ENCODE results near the gene RNF14. TPM values are rescaled to one million over a fixed set of nuclear protein-coding genes. Genes with fewer than 3 reads are reported as not detected.

Gene RNF14
- total RNA-seq, 1 experiment from 2014 or later: 72.1 TPM

- ChIA-PET CTCF (interaction anchor here (0.8 to 1.2 kb wide), 2 partner anchors 151 to 153 kb away, joined by 3 read pairs; no protein-coding TSS in a partner anchor), POLR2A (no interaction called here)
- in situ Hi-C loops (cut with HindIII; ENCODE audit: low pct_unique_long_range_greater_than_20kb, low sequenced_read_pairs) (no loop called here), intact Hi-C loops (cut with micrococcal nuclease; ENCODE audit: unreplicated experiment) (loop anchor here (5.0 kb wide), 1 partner anchor 150 kb away; no protein-coding TSS in a partner anchor)
- ATAC-seq (peak; percentile 92), DNase-seq (ENCODE audit: low read depth, low spot score) (no peak)
- Histone ChIP-seq H3K4me1 (ENCODE audit: control insufficient read depth, insufficient read depth, low read length) (no peaks in the 10 kb centered on the region), H3K27ac (ENCODE audit: low read length) (no peak overlapping the region), H3K36me3 (ENCODE audit: control insufficient read depth, insufficient read depth, low read length) (peaks cover 22% of the 10 kb centered on the region), H3K4me3 (ENCODE audit: low read depth in 2 of 2, low read length in 2 of 2) (no peak overlapping the region), H3K9me3 (ENCODE audit: control insufficient read depth, insufficient read depth, low read depth, low read length) (no peaks in the 10 kb centered on the region), H3K27me3 (ENCODE audit: control insufficient read depth, insufficient read depth, low read length) (no peaks in the 10 kb centered on the region)
- BruUV-seq (replicated peaks): TSS peak; percentile 3
- TF ChIP-seq, protein P1, sequence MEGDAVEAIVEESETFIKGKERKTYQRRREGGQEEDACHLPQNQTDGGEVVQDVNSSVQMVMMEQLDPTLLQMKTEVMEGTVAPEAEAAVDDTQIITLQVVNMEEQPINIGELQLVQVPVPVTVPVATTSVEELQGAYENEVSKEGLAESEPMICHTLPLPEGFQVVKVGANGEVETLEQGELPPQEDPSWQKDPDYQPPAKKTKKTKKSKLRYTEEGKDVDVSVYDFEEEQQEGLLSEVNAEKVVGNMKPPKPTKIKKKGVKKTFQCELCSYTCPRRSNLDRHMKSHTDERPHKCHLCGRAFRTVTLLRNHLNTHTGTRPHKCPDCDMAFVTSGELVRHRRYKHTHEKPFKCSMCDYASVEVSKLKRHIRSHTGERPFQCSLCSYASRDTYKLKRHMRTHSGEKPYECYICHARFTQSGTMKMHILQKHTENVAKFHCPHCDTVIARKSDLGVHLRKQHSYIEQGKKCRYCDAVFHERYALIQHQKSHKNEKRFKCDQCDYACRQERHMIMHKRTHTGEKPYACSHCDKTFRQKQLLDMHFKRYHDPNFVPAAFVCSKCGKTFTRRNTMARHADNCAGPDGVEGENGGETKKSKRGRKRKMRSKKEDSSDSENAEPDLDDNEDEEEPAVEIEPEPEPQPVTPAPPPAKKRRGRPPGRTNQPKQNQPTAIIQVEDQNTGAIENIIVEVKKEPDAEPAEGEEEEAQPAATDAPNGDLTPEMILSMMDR (IDR thresholded peaks at IDR 0.05): peak; percentile 77; the same call in 1 of the 2 replicates
- TF ChIP-seq SIN3A (IDR thresholded peaks at IDR 0.05; ENCODE audit: borderline replicate concordance, insufficient read depth, low read depth, low read length): no peak
These were observed 23.6 kb downstream of the RNF14 start for GRCh38 chr5:141992349-141992963.

GRCh38 chr5:141994511-141995136 lies 25.7 kb downstream of the RNF14 start:
- TF ChIP-seq, protein P1 (IDR thresholded peaks at IDR 0.05): no peak
- TF ChIP-seq, protein P2, sequence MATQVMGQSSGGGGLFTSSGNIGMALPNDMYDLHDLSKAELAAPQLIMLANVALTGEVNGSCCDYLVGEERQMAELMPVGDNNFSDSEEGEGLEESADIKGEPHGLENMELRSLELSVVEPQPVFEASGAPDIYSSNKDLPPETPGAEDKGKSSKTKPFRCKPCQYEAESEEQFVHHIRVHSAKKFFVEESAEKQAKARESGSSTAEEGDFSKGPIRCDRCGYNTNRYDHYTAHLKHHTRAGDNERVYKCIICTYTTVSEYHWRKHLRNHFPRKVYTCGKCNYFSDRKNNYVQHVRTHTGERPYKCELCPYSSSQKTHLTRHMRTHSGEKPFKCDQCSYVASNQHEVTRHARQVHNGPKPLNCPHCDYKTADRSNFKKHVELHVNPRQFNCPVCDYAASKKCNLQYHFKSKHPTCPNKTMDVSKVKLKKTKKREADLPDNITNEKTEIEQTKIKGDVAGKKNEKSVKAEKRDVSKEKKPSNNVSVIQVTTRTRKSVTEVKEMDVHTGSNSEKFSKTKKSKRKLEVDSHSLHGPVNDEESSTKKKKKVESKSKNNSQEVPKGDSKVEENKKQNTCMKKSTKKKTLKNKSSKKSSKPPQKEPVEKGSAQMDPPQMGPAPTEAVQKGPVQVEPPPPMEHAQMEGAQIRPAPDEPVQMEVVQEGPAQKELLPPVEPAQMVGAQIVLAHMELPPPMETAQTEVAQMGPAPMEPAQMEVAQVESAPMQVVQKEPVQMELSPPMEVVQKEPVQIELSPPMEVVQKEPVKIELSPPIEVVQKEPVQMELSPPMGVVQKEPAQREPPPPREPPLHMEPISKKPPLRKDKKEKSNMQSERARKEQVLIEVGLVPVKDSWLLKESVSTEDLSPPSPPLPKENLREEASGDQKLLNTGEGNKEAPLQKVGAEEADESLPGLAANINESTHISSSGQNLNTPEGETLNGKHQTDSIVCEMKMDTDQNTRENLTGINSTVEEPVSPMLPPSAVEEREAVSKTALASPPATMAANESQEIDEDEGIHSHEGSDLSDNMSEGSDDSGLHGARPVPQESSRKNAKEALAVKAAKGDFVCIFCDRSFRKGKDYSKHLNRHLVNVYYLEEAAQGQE (IDR thresholded peaks at IDR 0.05; ENCODE audit: insufficient read depth in 1 of 2, low read depth in 2 of 2, low read length in 1 of 2): no peak

More at GRCh38 chr5:141994511-141995136, 25.7 kb downstream of the RNF14 start:
- no peak overlapping the region for H3K27ac ChIP-seq (ENCODE audit: low read length)
- in situ Hi-C loops (cut with HindIII; ENCODE audit: low pct_unique_long_range_greater_than_20kb, low sequenced_read_pairs): no loop called here
- H3K4me3 ChIP-seq (ENCODE audit: low read depth in 2 of 2, low read length in 2 of 2): no peak overlapping the region
- ChIA-PET CTCF (interaction anchor here (0.7 to 0.9 kb wide), 2 partner anchors 26 to 76 kb away, joined by 3 to 4 read pairs; partner anchors contain the start of gene RNF14), POLR2A (no interaction called here)
- ATAC-seq (no peak), DNase-seq (ENCODE audit: low read depth, low spot score) (no peak)
- H3K36me3 ChIP-seq (ENCODE audit: control insufficient read depth, insufficient read depth, low read length): peaks cover 12% of the 10 kb centered on the region
- intact Hi-C loops (cut with micrococcal nuclease; ENCODE audit: unreplicated experiment): loop anchor here (5.0 kb wide), 1 partner anchor 148 kb away; no protein-coding TSS in a partner anchor
- no peaks in the 10 kb centered on the region for H3K9me3 ChIP-seq (ENCODE audit: control insufficient read depth, insufficient read depth, low read depth, low read length)
- BruUV-seq (replicated peaks): no TSS peak
- no peaks in the 10 kb centered on the region for H3K27me3 ChIP-seq (ENCODE audit: control insufficient read depth, insufficient read depth, low read length)
- no peaks in the 10 kb centered on the region for H3K4me1 ChIP-seq (ENCODE audit: control insufficient read depth, insufficient read depth, low read length)
